Right atrium auricular region (tissue), 2 donors: ENCODE data around the gene MALRD1. TPM values are rescaled to one million over a fixed set of nuclear protein-coding genes. Genes with fewer than 3 reads are reported as not detected.
"Not testable (repeated sequence)": the region's sequence is repeated elsewhere in the genome, so short reads cannot be mapped to it uniquely, and the experiment has no call there.

ENCODE experiments used
- DNase-seq: peaks from one replicate; pipeline ENCODE4 v3.0.0-alpha.2; 2019; ENCODE audit warnings: low spot score
- H3K27ac ChIP-seq, 2 donors: fragments of 200-600 bp; sonication (generic); 1 replicate in 1 of 2; 2 replicates in 1 of 2; pipeline ENCODE4 v1.5.1; 2016 to 2019
- H3K27me3 ChIP-seq, 2 donors: fragments of 200-600 bp; sonication (generic); one replicate each; pipeline versions ENCODE4 v1.5.1 to v1.6.0; 2017 to 2019
- H3K36me3 ChIP-seq: fragments of 200-600 bp; sonication (generic); one replicate; pipeline ENCODE4 v1.5.1; 2016
- H3K4me1 ChIP-seq, 2 donors: fragments of 200-600 bp; sonication (generic); one replicate each; pipeline versions ENCODE4 v1.5.1 to v1.6.0; 2017 to 2019
- H3K4me3 ChIP-seq, 2 donors: fragments of 200-600 bp; sonication (generic); 1 replicate in 1 of 2; 2 replicates in 1 of 2; pipeline ENCODE4 v1.5.1; 2017 to 2019; ENCODE audit warnings: mild to moderate bottlenecking in 1 of 2, moderate library complexity in 1 of 2
- H3K9me3 ChIP-seq, 2 donors: fragments of 200-600 bp; sonication (generic); one replicate each; pipeline ENCODE4 v1.5.1; 2019
- total RNA-seq, 2 donors: library from RNA; depleted of rRNA; stranded (reverse); fragments of >200 nt; gene quantifications; one replicate each; pipeline ENCODE4 v1.1.0, GENCODE V29; 2016
- TF ChIP-seq, protein P1 (sequence below), 2 donors: fragments of 200-600 bp; sonication (generic); IDR thresholded peaks; one replicate each; pipeline ENCODE4 v1.5.1; 2019; ENCODE audit warnings: antibody characterized with exemption in 2 of 2

MALRD1 gene
- total RNA-seq, 2 donors from 2014 or later, result 0.71 to 1.3 TPM

DNA sequence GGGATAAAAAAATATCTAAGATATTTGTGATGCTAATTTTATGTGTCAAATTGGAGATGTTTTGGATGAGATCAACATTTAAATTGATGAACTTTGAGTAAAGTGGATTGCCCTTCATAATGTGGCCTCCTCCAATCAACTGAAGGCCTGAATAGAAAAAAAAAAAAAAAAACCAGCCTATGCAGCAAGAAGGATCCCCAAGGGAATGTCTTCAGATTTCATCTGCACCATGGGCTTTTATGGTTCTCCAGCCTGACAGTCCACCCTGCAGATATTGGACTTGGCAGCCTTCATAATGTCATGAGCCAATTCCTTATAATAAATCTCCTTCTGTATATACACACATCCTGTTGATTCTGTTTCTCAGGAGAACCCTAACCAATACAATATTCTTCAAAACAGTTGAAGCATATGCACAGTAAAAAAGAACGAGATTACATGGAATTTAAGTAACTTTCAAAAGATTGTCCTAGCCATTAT lies 450.7 kb downstream of the MALRD1 start:
- H3K27ac ChIP-seq, result no peak overlapping the region
- no peaks in the 10 kb centered on the region for H3K27me3 ChIP-seq
- H3K9me3 ChIP-seq, result no peaks in the 10 kb centered on the region
- H3K36me3 ChIP-seq, result no peaks in the 10 kb centered on the region
- H3K4me3 ChIP-seq, result no peak overlapping the region
- TF ChIP-seq, protein P1, sequence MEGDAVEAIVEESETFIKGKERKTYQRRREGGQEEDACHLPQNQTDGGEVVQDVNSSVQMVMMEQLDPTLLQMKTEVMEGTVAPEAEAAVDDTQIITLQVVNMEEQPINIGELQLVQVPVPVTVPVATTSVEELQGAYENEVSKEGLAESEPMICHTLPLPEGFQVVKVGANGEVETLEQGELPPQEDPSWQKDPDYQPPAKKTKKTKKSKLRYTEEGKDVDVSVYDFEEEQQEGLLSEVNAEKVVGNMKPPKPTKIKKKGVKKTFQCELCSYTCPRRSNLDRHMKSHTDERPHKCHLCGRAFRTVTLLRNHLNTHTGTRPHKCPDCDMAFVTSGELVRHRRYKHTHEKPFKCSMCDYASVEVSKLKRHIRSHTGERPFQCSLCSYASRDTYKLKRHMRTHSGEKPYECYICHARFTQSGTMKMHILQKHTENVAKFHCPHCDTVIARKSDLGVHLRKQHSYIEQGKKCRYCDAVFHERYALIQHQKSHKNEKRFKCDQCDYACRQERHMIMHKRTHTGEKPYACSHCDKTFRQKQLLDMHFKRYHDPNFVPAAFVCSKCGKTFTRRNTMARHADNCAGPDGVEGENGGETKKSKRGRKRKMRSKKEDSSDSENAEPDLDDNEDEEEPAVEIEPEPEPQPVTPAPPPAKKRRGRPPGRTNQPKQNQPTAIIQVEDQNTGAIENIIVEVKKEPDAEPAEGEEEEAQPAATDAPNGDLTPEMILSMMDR (IDR thresholded peaks at IDR 0.05), result no peak
- no peak for DNase-seq
- H3K4me1 ChIP-seq, result no peaks in the 10 kb centered on the region

DNA sequence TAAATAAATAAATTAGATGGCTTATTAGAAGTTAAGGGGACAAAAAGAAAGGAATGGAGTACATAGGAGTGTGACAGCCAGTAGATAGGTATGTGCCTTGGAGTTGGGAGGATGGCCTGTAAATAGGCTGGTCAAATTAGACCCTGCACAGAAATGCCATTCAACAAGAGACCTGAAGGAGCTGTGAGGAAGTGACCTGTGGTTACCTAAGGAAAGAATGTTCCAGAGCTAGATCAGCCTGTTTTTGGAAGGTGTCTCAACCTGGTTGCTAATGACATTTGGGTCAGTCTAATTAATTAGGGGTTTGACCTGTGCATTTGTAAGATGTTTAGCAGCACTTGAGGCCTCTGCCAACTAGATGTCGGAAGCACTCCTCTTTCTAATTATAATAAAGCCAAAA lies 452.4 kb downstream of the MALRD1 start:
- no peaks in the 10 kb centered on the region for H3K27me3 ChIP-seq
- no peak overlapping the region for H3K4me3 ChIP-seq
- H3K27ac ChIP-seq, result no peak overlapping the region
- no peaks in the 10 kb centered on the region for H3K9me3 ChIP-seq
- DNase-seq, result no peak
- H3K4me1 ChIP-seq, result no peaks in the 10 kb centered on the region
- H3K36me3 ChIP-seq, result no peaks in the 10 kb centered on the region
- TF ChIP-seq, protein P1 (IDR thresholded peaks at IDR 0.05), result no peak

DNA sequence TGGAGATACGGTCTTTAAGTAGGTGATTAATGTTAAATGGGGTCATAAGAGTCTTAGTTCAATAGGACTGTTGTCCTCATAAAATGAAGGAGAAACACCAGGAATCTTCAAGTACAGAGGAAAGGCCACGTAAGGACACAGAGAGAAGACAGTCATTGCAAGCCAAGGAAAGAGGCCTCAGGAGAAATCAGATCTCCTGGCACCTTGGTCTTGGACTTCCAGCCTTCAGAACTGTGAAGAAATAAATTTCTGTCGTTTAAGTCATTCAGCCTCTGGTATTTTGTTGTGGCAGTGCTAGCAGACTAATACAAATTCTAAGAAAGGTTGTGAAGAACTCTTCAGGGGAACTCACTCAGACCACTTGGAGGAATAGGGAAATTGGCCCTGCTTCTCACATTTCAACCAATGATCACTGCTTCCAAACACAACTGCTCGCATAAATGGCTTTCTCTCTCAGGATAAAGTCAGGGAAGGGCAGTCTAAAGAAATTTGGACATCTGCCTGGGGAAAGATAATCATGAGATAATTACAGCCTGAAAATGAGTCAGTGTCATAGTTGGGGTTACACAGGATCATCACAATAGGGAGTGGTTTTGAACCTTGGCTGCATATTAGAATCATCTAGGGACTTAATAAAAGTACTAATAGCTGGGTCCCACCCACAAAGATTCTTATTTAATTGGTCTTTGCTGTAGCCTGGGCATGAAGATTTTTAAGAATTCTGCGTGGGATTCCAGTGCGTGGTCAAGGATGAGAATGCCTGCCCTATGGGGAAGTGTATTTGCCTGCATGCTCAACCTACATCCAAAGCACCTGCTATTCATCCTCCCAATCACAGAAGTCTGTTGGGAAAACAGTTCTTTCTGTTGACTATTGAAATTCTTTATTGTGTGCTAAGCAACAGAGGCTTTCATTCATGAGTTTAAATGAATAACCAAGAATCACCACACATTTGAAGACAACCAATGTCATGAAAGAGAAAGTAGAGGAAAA lies 457.0 kb downstream of the MALRD1 start:
- no peak for DNase-seq
- TF ChIP-seq, protein P1 (IDR thresholded peaks at IDR 0.05), result no peak
- Histone ChIP-seq H3K9me3 (no peaks in the 10 kb centered on the region), H3K4me1 (no peaks in the 10 kb centered on the region), H3K27me3 (no peaks in the 10 kb centered on the region), H3K36me3 (no peaks in the 10 kb centered on the region), H3K27ac (no peak overlapping the region), H3K4me3 (no peak overlapping the region)

DNA sequence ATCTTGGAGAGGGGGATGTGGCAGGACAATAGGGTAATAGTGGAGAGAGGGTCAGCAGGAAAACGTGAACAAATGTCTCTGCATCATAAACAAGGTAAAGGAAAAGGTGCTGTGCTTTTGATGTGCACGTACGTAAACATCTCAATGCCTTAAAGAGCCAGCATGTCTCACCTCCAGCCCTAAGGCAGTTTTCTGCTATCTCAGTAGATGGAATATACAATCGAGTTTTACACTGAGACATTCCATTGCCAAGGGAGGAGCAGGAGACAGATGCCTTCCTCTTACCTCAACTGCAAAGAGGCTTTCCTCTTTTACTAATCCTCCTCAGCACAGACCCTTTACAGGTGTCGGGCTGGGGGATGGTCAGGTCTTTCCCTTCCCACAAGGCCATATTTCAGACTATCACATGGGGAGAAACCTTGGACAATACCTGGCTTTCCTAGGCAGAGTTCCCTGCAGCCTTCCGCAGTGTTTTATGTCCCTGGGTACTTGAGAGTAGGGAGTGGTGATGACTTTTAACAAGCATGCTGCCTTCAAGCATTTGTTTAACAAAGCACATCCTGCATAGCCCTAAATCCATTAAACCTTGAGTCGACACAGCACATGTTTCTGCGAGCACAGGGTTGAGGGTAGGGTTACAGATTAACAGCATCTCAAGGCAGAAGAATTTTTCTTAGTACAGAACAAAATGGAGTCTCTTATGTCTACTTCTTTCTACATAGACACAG lies 461.6 kb downstream of the MALRD1 start:
- not testable (repeated sequence) for H3K36me3 ChIP-seq, H3K4me3 ChIP-seq, H3K27ac ChIP-seq, H3K9me3 ChIP-seq, H3K27me3 ChIP-seq, H3K4me1 ChIP-seq, DNase-seq

DNA sequence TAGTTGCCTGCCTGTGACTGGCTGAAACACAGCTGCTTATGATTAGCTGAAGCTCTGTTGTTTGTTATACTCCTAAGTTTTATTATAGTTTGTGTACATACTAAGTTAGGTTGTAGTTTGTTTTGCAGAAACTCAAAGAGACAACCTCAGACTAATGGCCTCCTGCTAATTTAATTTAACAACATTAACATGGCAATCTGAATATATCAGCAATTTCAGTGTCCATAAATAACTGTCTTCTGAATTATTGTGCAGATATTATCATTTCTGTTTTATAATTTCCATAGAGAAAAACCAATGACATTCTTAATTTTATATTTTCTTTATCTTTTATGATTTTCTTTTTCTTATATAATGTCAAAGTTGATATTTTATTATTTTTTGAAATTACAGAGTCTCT lies 469.5 kb downstream of the MALRD1 start:
- no peak for DNase-seq
- TF ChIP-seq, protein P1 (IDR thresholded peaks at IDR 0.05), result no peak

DNA sequence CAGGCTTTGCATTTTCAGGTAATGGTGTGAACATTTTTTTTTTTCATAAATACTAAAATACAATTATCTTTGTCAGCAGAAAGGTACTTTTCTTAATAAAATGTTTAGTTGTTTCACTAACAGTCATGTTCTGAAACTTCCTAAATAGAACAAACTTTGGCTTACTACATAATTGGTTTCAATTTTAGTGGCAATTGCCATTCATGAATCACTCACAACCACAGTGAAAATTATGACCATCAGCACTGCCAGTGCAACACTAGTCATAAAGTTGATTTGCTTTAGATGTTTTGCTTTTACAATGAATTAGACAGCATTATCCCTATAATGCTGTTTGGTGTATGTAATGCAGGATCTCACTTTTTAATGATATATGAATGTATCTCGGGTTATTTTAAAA lies 470.0 kb downstream of the MALRD1 start:
- Histone ChIP-seq H3K27ac (no peak overlapping the region), H3K27me3 (no peaks in the 10 kb centered on the region), H3K4me3 (no peak overlapping the region), H3K36me3 (no peaks in the 10 kb centered on the region), H3K9me3 (peaks cover 0 to 19% of the 10 kb centered on the region in 2 donors), H3K4me1 (no peaks in the 10 kb centered on the region)
- DNase-seq, result no peak
- TF ChIP-seq, protein P1 (IDR thresholded peaks at IDR 0.05), result no peak

More for the DNA sequence above, 469.5 kb downstream of the MALRD1 start:
- Histone ChIP-seq H3K36me3 (no peaks in the 10 kb centered on the region), H3K4me1 (no peaks in the 10 kb centered on the region), H3K27me3 (no peaks in the 10 kb centered on the region), H3K27ac (no peak overlapping the region), H3K4me3 (no peak overlapping the region), H3K9me3 (peaks cover 0 to 19% of the 10 kb centered on the region in 2 donors)
